ENCODE results near the gene SNPH. TPM values are rescaled to one million over a fixed set of nuclear protein-coding genes. Genes with fewer than 3 reads are reported as not detected.

Gene SNPH
- polyA plus RNA-seq, 2 of the 4 experiments (the other 2 are of a cell fraction): 1.1 to 5.2 TPM

DNA sequence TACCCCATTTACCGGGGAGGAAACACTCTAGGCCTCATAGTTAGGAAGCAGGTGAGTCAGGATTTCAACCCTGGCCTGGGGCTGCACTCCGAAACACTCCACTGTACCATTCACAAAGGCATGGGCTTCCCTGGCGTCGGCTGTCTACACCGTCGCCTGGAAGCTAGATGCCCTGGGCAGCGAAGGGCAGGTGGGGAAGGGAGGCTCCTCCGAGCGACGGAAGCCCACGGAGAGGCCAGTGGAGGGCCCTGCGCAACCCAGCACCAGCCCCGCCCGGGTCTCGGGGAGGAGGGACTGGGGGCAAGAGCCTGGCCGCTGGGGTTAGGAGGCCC lies 46.8 kb downstream of the SNPH start:
- ATAC-seq: no peak; a peak in 1 of 6 replicates
- POLR2A ChIA-PET: no interaction called here

DNA sequence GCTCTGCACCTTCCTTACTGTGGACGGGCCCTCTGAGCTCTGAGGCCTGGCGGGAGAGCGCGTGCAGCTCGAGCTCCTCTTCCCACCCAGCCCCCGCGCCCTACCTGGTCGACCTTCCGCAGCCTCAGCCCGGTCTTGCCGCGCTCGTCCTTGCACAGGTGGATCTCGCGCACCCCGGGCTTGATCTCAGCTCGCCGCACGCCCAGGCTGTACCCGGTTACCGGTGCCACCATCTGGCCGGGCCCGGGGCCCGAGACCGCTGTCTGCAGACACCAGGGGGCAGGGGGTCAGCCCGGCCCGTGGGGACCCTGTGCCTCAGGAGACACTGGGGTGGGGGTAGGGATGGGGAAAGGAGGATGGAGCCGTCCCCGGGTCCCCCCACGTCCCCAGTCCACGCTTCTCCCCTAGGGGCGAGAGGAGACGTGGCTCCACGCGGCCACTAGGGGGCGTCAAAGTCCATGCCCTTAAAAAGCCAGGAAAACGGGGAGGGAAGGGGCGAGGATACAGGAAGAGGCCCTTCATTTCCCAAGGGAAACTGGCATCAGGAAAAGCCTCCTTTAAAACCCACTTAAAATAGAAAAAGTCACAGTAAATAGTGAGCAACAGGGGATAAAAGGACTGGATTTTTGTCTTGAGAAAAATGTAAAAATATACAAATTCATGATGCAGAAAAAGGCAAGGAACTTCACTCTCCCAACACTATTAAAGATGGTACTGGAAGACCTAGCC lies 47.3 kb downstream of the SNPH start:
- peaks cover 3% of the 10 kb centered on the region; the same call in 1 of the 3 replicates for H3K4me1 ChIP-seq
- ATAC-seq (peak; percentile 59 to 88; a peak in 4 of 6 replicates), DNase-seq (ENCODE audit: low read depth in 1 of 2, low spot score in 1 of 2) (peak; percentile 71 to 75), FAIRE-seq (no peak)
- 0 out of 6 replicates have a peak overlapping the region, but pooled peaks of 1 of the 2 experiments have one; percentile 29 for H3K27ac ChIP-seq
- ChIA-PET CTCF (interaction anchor here (0.7 to 2.4 kb wide), 22 partner anchors 9 to 487 kb away, joined by 3 to 17 read pairs (median 4); partner anchors contain the start of gene NSFL1C), POLR2A (no interaction called here)
- TF ChIP-seq HOXA7 (CRISPR knock-in tag; IDR thresholded peaks at IDR 0.05): no peak
- TF ChIP-seq, protein P1, sequence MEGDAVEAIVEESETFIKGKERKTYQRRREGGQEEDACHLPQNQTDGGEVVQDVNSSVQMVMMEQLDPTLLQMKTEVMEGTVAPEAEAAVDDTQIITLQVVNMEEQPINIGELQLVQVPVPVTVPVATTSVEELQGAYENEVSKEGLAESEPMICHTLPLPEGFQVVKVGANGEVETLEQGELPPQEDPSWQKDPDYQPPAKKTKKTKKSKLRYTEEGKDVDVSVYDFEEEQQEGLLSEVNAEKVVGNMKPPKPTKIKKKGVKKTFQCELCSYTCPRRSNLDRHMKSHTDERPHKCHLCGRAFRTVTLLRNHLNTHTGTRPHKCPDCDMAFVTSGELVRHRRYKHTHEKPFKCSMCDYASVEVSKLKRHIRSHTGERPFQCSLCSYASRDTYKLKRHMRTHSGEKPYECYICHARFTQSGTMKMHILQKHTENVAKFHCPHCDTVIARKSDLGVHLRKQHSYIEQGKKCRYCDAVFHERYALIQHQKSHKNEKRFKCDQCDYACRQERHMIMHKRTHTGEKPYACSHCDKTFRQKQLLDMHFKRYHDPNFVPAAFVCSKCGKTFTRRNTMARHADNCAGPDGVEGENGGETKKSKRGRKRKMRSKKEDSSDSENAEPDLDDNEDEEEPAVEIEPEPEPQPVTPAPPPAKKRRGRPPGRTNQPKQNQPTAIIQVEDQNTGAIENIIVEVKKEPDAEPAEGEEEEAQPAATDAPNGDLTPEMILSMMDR (IDR thresholded peaks at IDR 0.05): peak; percentile 83
- TF ChIP-seq CHD4 (IDR thresholded peaks at IDR 0.05; ENCODE audit: borderline replicate concordance): no peak
- TF ChIP-seq, protein P2, sequence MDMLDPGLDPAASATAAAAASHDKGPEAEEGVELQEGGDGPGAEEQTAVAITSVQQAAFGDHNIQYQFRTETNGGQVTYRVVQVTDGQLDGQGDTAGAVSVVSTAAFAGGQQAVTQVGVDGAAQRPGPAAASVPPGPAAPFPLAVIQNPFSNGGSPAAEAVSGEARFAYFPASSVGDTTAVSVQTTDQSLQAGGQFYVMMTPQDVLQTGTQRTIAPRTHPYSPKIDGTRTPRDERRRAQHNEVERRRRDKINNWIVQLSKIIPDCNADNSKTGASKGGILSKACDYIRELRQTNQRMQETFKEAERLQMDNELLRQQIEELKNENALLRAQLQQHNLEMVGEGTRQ (IDR thresholded peaks at IDR 0.05): no peak
- TF ChIP-seq EHMT2 (IDR thresholded peaks at IDR 0.05; ENCODE audit: low read depth): no peak
- no peak for TF ChIP-seq SREBF2 (IDR thresholded peaks at IDR 0.05)
- TF ChIP-seq SMC3 (IDR thresholded peaks at IDR 0.05): peak; percentile 69
- TF ChIP-seq MAZ (IDR thresholded peaks at IDR 0.05; ENCODE audit: borderline replicate concordance, low read depth, low read length): no peak
- TF ChIP-seq RAD21 (conservative IDR thresholded peaks at IDR 0.05 in 1 of 2, IDR thresholded peaks at IDR 0.05 in 1 of 2): peak; percentile 79 to 86
- TF ChIP-seq PHF8 (IDR thresholded peaks at IDR 0.05; ENCODE audit: borderline replicate concordance, low read depth): no peak
- WGBS (ENCODE audit: missing lambda C conversion rate): 62% methylated on average over 27 of the region's 38 CpGs
- H3K4me3 ChIP-seq: no peak overlapping the region
- peak overlapping the region; percentile 33; the same call in 2 of the 3 replicates for H3K4me2 ChIP-seq
- no peaks in the 10 kb centered on the region for H3K9me3 ChIP-seq

More for the DNA sequence above, 46.8 kb downstream of the SNPH start:
- no peak overlapping the region for H3K27ac ChIP-seq
- H3K9me3 ChIP-seq: no peaks in the 10 kb centered on the region
- no peak overlapping the region for H3K4me2 ChIP-seq
- no peak overlapping the region for H3K4me3 ChIP-seq
- CTCF ChIA-PET: interaction anchor here (0.7 to 2.4 kb wide), 22 partner anchors 9 to 488 kb away, joined by 3 to 17 read pairs (median 4); partner anchors contain the start of gene NSFL1C
- TF ChIP-seq GATA3 (IDR thresholded peaks at IDR 0.05; ENCODE audit: borderline replicate concordance) (no peak), POLR2A (IDR thresholded peaks at IDR 0.05; ENCODE audit: low read length) (peak; percentile 8; the same call in 1 of the 2 replicates)
- 91% methylated on average over 16 of the region's 16 CpGs for WGBS (ENCODE audit: missing lambda C conversion rate)
- FAIRE-seq (no peak), DNase-seq (ENCODE audit: low read depth in 1 of 2, low spot score in 1 of 2) (no peak)
- H3K4me1 ChIP-seq: peaks cover 3% of the 10 kb centered on the region; the same call in 1 of the 3 replicates

DNA sequence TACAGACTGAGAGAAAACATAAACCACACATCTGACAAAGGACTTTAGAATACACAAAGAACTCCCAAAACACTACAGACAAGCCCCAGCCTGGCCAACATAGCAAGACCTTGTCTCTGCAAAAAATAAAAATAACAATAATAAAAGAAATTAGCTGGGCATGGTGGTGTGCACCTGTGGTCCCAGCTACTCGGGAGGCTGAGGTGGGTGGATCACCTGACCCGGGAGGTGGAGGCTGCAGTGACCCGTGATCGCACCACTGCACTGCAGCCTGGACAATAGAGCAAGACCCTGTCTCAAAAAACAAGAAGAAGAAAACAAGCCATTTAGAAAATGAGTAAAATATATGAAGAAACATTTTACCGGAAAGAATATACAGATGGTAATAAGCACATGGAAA lies 49.7 kb downstream of the SNPH start:
- Histone ChIP-seq H3K27ac (no peak overlapping the region), H3K4me3 (no peak overlapping the region), H3K9me3 (no peaks in the 10 kb centered on the region), H3K4me2 (no peak overlapping the region), H3K4me1 (peaks cover 3% of the 10 kb centered on the region; the same call in 1 of the 3 replicates)
- no peak for TF ChIP-seq CHD4 (IDR thresholded peaks at IDR 0.05; ENCODE audit: borderline replicate concordance)
- no peak for TF ChIP-seq SREBF2 (IDR thresholded peaks at IDR 0.05)
- POLR2A ChIA-PET: no interaction called here
- 77% methylated on average over 5 of the region's 5 CpGs for WGBS (ENCODE audit: missing lambda C conversion rate)
- DNase-seq (ENCODE audit: low read depth in 1 of 2, low spot score in 1 of 2) (no peak), ATAC-seq (no peak), FAIRE-seq (no peak)
- CTCF ChIA-PET: interaction anchor here (1.1 to 2.8 kb wide), 4 partner anchors 11 to 122 kb away, joined by 3 to 6 read pairs (median 4); no protein-coding TSS in a partner anchor

DNA sequence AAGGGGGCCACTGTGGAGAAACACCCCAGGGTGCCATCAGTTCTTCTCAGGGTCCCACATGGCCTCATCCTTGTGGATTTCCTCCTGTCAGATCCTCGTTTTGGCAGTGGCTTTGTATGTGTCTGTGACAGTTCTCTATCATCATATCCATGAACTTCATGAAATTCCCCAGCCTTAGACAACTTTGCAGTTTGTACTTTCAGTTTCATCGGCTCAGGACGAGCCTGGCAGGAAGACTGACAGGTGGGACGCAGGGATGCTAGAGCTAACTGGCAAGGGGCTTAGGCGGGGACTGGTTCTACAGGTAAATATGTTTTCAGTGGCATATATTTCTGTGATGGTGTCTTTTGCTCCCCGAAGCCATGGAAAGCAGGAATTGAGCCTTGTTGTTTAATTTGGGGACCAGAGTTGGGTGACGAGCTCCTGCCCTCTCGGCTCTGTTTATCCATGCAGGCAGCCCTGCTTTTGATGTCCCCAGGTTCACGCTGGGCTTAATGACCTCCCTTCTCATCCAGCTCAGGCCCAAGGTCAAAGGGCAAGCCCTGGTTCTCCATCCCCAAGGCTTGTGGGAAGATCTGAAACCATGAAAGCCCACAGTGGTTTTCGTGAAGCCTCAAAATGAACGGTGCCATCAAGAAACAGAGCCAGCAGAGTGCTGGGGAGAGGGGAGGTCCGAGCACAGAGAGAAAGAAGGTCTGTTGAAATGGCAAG lies 51.6 kb downstream of the SNPH start:
- Histone ChIP-seq H3K4me2 (peak overlapping the region; percentile 34; the same call in 2 of the 3 replicates), H3K4me3 (no peak overlapping the region), H3K27ac (no peak overlapping the region), H3K9me3 (no peaks in the 10 kb centered on the region), H3K4me1 (peaks cover 3% of the 10 kb centered on the region; the same call in 1 of the 3 replicates)
- FAIRE-seq (no peak), DNase-seq (ENCODE audit: low read depth in 1 of 2, low spot score in 1 of 2) (no peak), ATAC-seq (no peak)
- ChIA-PET CTCF (interaction anchor here (0.8 to 1.0 kb wide), 2 partner anchors 120 to 186 kb away, joined by 3 read pairs; no protein-coding TSS in a partner anchor), POLR2A (no interaction called here)
- WGBS (ENCODE audit: missing lambda C conversion rate): 46% methylated on average over 12 of the region's 12 CpGs
- TF ChIP-seq FOXS1 (CRISPR knock-in tag; IDR thresholded peaks at IDR 0.05) (no peak), RFX5 (IDR thresholded peaks at IDR 0.05) (no peak), POLR2A (IDR thresholded peaks at IDR 0.05; ENCODE audit: low read length) (no peak), MAZ (IDR thresholded peaks at IDR 0.05; ENCODE audit: borderline replicate concordance, low read depth, low read length) (no peak), EHF (CRISPR knock-in tag; IDR thresholded peaks at IDR 0.05) (no peak), MYC (IDR thresholded peaks at IDR 0.05; ENCODE audit: borderline replicate concordance, low read length) (no peak), KDM5A (IDR thresholded peaks at IDR 0.05) (no peak), NPAS2 (CRISPR knock-in tag; IDR thresholded peaks at IDR 0.05; ENCODE audit: borderline replicate concordance) (no peak), NR3C1 (IDR thresholded peaks at IDR 0.05) (no peak)
- TF ChIP-seq, protein P3, sequence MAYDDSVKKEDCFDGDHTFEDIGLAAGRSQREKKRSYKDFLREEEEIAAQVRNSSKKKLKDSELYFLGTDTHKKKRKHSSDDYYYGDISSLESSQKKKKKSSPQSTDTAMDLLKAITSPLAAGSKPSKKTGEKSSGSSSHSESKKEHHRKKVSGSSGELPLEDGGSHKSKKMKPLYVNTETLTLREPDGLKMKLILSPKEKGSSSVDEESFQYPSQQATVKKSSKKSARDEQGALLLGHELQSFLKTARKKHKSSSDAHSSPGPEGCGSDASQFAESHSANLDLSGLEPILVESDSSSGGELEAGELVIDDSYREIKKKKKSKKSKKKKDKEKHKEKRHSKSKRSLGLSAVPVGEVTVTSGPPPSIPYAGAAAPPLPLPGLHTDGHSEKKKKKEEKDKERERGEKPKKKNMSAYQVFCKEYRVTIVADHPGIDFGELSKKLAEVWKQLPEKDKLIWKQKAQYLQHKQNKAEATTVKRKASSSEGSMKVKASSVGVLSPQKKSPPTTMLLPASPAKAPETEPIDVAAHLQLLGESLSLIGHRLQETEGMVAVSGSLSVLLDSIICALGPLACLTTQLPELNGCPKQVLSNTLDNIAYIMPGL (CRISPR knock-in tag; IDR thresholded peaks at IDR 0.05; ENCODE audit: borderline replicate concordance): no peak
- TF ChIP-seq, protein P4, sequence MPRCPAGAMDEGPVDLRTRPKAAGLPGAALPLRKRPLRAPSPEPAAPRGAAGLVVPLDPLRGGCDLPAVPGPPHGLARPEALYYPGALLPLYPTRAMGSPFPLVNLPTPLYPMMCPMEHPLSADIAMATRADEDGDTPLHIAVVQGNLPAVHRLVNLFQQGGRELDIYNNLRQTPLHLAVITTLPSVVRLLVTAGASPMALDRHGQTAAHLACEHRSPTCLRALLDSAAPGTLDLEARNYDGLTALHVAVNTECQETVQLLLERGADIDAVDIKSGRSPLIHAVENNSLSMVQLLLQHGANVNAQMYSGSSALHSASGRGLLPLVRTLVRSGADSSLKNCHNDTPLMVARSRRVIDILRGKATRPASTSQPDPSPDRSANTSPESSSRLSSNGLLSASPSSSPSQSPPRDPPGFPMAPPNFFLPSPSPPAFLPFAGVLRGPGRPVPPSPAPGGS (IDR thresholded peaks at IDR 0.05): no peak
